Femur (tissue), 1 donor: ENCODE measurements around the gene PCAT6.
"Not testable (repeated sequence)": the region's sequence is repeated elsewhere in the genome, so short reads cannot be mapped to it uniquely, and the experiment has no call there.

Experiments used
- DNase-seq: peaks from one replicate; pipeline ENCODE4 v3.0.0-alpha.2; 2017

PCAT6 gene

GRCh38 chr1:202807926-202808757 lies 2.6 kb upstream of the PCAT6 start, which contains the start of gene KDM5B:
KDM5B (minus strand) TSS chr1:202808421; CDS start chr1:202808305, 116 bp downstream.
- DNase-seq: peak; percentile 82

- DNase-seq: no peak
These were observed 1.1 kb upstream of the PCAT6 start for GRCh38 chr1:202809597-202810159.

GRCh38 chr1:202810193-202810614 lies 550 bp upstream of the PCAT6 start:
- no peak for DNase-seq

GRCh38 chr1:202811296-202812175 lies 782 bp downstream of the PCAT6 start:
- peak; percentile 59 for DNase-seq

GRCh38 chr1:202812176-202813026 lies 1.6 kb downstream of the PCAT6 start:
- no peak for DNase-seq

GRCh38 chr1:202815120-202815519 lies 4.4 kb downstream of the PCAT6 start:
- DNase-seq: no peak

GRCh38 chr1:202818819-202819218 lies 8.1 kb downstream of the PCAT6 start:
- DNase-seq: no peak

- no peak for DNase-seq
These were observed 10.7 kb downstream of the PCAT6 start for GRCh38 chr1:202821467-202821866.

GRCh38 chr1:202825748-202826147 lies 15.0 kb downstream of the PCAT6 start:
- DNase-seq: no peak

- not testable (repeated sequence) for DNase-seq
These were observed 18.5 kb downstream of the PCAT6 start for GRCh38 chr1:202829223-202829622.

GRCh38 chr1:202831906-202832305 lies 21.2 kb downstream of the PCAT6 start:
- DNase-seq: no peak

- DNase-seq: no peak
These were observed 24.2 kb downstream of the PCAT6 start for GRCh38 chr1:202834771-202835547.

GRCh38 chr1:202835548-202836072 lies 24.9 kb downstream of the PCAT6 start:
- DNase-seq: no peak

- DNase-seq: no peak
These were observed 26.1 kb downstream of the PCAT6 start for GRCh38 chr1:202836623-202837403.

- DNase-seq: no peak
These were observed 27.1 kb downstream of the PCAT6 start for GRCh38 chr1:202837746-202838262.

GRCh38 chr1:202843081-202843480 lies 32.3 kb downstream of the PCAT6 start:
- no peak for DNase-seq

GRCh38 chr1:202844259-202844658 lies 33.5 kb downstream of the PCAT6 start:
- DNase-seq: no peak

GRCh38 chr1:202844935-202845334 lies 34.2 kb downstream of the PCAT6 start:
- no peak for DNase-seq

GRCh38 chr1:202848191-202848542 lies 37.4 kb downstream of the PCAT6 start:
- DNase-seq: no peak
